Gastrocnemius medialis (tissue), 4 donors: ENCODE measurements around the gene COMP. TPM values are rescaled to one million over a fixed set of nuclear protein-coding genes. Genes with fewer than 3 reads are reported as not detected.

Source experiments
- ATAC-seq, 2 donors: fragments of 150-250 bp; one replicate each; pipeline ENCODE4 v1.9.1; 2016
- DNase-seq, 2 donors: peaks; one replicate each; pipeline ENCODE4 v3.0.0-alpha.2; 2019
- H3K27ac ChIP-seq, 4 donors: fragments of 200-600 bp; sonication (generic); 1 replicate in 1 of 4; 2 replicates in 3 of 4; pipeline ENCODE4 v1.5.1; 2016 to 2018; ENCODE audit warnings: mild to moderate bottlenecking in 2 of 4, moderate library complexity in 1 of 4
- H3K27me3 ChIP-seq, 3 donors: fragments of 200-600 bp; sonication (generic) in 2 of 3; 1 replicate in 1 of 3; 2 replicates in 2 of 3; pipeline versions ENCODE4 v1.5.1 to v1.6.0; 2016 to 2019; ENCODE audit warnings: mild to moderate bottlenecking in 1 of 3, moderate library complexity in 1 of 3
- H3K36me3 ChIP-seq, 2 donors: fragments of 200-600 bp; sonication (generic) in 1 of 2; one replicate each; pipeline ENCODE4 v1.5.1; 2017 to 2018
- H3K4me1 ChIP-seq, 2 donors: fragments of 200-600 bp; sonication (generic) in 1 of 2; one replicate each; pipeline ENCODE4 v1.5.1; 2016 to 2017; ENCODE audit warnings: mild to moderate bottlenecking in 2 of 2
- H3K4me3 ChIP-seq, 4 donors: fragments of 200-600 bp; sonication (generic) in 3 of 4; 1 replicate in 1 of 4; 2 replicates in 3 of 4; pipeline ENCODE4 v1.5.1; 2016 to 2019; ENCODE audit warnings: mild to moderate bottlenecking in 2 of 4
- H3K9me3 ChIP-seq, 3 donors: fragments of 200-600 bp; sonication (generic) in 2 of 3; 1 replicate in 1 of 3; 2 replicates in 2 of 3; pipeline ENCODE4 v1.5.1; 2016 to 2019
- POLR2A ChIP-seq, 2 donors: fragments of 450-650 bp; IDR thresholded peaks; one replicate each; pipeline ENCODE4 v1.6.1; 2017; ENCODE audit warnings: antibody characterized with exemption in 2 of 2, mild to moderate bottlenecking in 2 of 2, moderate library complexity in 2 of 2
- in situ Hi-C, 4 donors: fragments of 200-750 bp; cut with MboI; loops; one replicate each; pipeline versions ENCODE4 v1.15.0 to v1.8.0; 2017; ENCODE audit warnings: low sequenced_read_pairs in 4 of 4
- intact Hi-C: fragments of 100-400 bp; cut with DNase I; formaldehyde crosslinking; loops from one replicate; pipeline ENCODE4 v1.15.1; 2023; ENCODE audit warnings: low total_unique reads
- total RNA-seq, 4 donors: library from RNA; depleted of rRNA; stranded (reverse); fragments of >200 nt; gene quantifications; one replicate each; pipeline versions ENCODE4 v1.1.0 to v1.2.3, GENCODE V29; 2016
- TF ChIP-seq, protein P1 (sequence below), 5 experiments: fragments of 450-650 bp in 3 of 5; fragments of 200-600 bp in 2 of 5; sonication (generic) in 2 of 5; IDR thresholded peaks in 4 of 5; conservative IDR thresholded peaks in 1 of 5; 1 replicate in 4 of 5; 2 replicates in 1 of 5; pipeline ENCODE4 v1.5.1; 2016 to 2019; ENCODE audit warnings: antibody characterized with exemption in 5 of 5, mild to moderate bottlenecking in 3 of 5, moderate library complexity in 3 of 5

COMP gene
- total RNA-seq, 4 donors from 2014 or later, result 0.24 to 77.8 (median 1.3) TPM; not detected in 1

DNA sequence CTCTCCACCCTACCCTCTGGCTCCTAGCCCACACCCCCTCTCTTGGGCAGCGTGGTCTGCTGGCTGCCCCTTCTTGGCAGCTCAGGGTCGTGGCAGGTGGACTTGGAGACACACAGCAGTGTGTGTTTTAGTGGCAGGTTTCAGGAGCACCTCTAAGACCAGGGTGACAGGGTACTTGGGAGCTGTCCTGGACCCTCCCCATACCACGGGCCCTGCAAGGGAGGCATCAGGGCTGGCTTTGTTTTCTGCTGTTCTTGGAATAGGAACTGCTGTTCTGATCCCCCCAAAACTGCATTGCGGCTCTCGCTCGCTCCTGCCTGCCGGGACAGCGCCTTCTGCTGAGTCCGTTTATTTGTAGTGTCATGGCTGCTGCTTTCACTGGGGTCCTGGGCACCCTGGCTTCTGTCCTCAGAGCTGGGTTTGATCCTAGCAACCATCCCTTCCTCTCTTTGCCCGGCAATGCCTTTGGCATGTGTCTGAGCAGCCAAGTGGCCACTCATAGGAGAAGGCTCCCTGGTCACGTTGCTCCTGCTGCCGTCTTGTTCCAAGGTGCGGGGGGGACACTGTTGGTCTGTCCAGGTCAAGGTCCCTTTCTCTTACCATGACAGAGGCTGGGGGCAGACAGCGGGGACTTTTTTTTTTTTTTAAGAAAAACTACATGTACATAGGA lies 12.1 kb downstream of the COMP start:
- no peak overlapping the region for H3K4me3 ChIP-seq
- ATAC-seq, result no peak
- H3K4me1 ChIP-seq, result no peaks in the 10 kb centered on the region
- intact Hi-C loops (no loop called here), in situ Hi-C loops (no loop called here)
- no peaks in the 10 kb centered on the region for H3K27me3 ChIP-seq
- H3K36me3 ChIP-seq, result no peaks in the 10 kb centered on the region
- no peak for DNase-seq
- no peak overlapping the region for H3K27ac ChIP-seq
- TF ChIP-seq POLR2A (IDR thresholded peaks at IDR 0.05), result no peak
- TF ChIP-seq, protein P1, sequence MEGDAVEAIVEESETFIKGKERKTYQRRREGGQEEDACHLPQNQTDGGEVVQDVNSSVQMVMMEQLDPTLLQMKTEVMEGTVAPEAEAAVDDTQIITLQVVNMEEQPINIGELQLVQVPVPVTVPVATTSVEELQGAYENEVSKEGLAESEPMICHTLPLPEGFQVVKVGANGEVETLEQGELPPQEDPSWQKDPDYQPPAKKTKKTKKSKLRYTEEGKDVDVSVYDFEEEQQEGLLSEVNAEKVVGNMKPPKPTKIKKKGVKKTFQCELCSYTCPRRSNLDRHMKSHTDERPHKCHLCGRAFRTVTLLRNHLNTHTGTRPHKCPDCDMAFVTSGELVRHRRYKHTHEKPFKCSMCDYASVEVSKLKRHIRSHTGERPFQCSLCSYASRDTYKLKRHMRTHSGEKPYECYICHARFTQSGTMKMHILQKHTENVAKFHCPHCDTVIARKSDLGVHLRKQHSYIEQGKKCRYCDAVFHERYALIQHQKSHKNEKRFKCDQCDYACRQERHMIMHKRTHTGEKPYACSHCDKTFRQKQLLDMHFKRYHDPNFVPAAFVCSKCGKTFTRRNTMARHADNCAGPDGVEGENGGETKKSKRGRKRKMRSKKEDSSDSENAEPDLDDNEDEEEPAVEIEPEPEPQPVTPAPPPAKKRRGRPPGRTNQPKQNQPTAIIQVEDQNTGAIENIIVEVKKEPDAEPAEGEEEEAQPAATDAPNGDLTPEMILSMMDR (IDR thresholded peaks at IDR 0.05 in 4 of 5, conservative IDR thresholded peaks at IDR 0.05 in 1 of 5), result no peak
- H3K9me3 ChIP-seq, result no peaks in the 10 kb centered on the region

DNA sequence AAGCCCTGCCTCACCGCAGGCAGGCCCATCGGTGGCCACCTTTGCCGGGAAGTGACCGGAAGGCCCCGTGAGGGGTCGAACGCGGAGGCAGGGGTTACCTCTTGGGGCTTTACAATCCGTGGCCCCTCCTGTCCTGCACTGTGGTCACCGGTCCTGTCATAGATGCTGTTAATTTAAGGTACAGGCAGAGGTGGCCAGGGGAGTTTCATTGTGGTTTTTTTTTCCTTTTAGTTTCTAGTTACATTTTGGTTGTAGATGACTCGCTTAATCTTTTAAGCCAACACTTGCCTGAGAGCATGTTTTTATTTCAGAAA lies 13.1 kb downstream of the COMP start:
- Histone ChIP-seq H3K9me3 (no peaks in the 10 kb centered on the region), H3K4me3 (no peak overlapping the region), H3K36me3 (no peaks in the 10 kb centered on the region), H3K27ac (no peak overlapping the region), H3K27me3 (no peaks in the 10 kb centered on the region), H3K4me1 (no peaks in the 10 kb centered on the region)
- in situ Hi-C loops (no loop called here), intact Hi-C loops (no loop called here)
- no peak for ATAC-seq
- TF ChIP-seq, protein P1 (IDR thresholded peaks at IDR 0.05 in 4 of 5, conservative IDR thresholded peaks at IDR 0.05 in 1 of 5), result no peak
- no peak for TF ChIP-seq POLR2A (IDR thresholded peaks at IDR 0.05)
- no peak for DNase-seq

DNA sequence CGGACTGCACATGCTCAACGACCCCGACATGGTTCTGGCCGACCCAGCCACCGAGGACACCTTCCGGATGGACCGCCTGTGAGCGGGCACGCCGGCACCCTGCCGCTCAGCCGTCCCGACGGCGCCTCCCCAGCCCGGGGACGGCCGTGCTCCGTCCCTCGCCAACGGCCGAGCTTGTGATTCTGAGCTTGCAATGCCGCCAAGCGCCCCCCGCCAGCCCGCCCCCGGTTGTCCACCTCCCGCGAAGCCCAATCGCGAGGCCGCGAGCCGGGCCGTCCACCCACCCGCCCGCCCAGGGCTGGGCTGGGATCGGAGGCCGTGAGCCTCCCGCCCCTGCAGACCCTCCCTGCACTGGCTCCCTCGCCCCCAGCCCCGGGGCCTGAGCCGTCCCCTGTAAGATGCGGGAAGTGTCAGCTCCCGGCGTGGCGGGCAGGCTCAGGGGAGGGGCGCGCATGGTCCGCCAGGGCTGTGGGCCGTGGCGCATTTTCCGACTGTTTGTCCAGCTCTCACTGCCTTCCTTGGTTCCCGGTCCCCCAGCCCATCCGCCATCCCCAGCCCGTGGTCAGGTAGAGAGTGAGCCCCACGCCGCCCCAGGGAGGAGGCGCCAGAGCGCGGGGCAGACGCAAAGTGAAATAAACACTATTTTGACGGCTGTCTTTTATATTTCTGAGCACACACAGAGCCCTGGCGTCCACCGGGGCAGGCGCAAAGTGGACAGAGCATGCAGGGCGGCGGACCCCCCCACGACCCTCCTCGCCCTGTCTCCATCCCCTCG lies 13.6 kb downstream of the COMP start:
- TF ChIP-seq, protein P1 (IDR thresholded peaks at IDR 0.05 in 4 of 5, conservative IDR thresholded peaks at IDR 0.05 in 1 of 5), result no peak
- TF ChIP-seq POLR2A (IDR thresholded peaks at IDR 0.05), result no peak
- no peaks in the 10 kb centered on the region for H3K9me3 ChIP-seq
- no peak overlapping the region for H3K4me3 ChIP-seq
- no peak overlapping the region for H3K27ac ChIP-seq
- no peaks in the 10 kb centered on the region for H3K27me3 ChIP-seq
- no peak for ATAC-seq
- intact Hi-C loops (no loop called here), in situ Hi-C loops (no loop called here)
- no peaks in the 10 kb centered on the region for H3K4me1 ChIP-seq
- no peak for DNase-seq
- no peaks in the 10 kb centered on the region for H3K36me3 ChIP-seq

DNA sequence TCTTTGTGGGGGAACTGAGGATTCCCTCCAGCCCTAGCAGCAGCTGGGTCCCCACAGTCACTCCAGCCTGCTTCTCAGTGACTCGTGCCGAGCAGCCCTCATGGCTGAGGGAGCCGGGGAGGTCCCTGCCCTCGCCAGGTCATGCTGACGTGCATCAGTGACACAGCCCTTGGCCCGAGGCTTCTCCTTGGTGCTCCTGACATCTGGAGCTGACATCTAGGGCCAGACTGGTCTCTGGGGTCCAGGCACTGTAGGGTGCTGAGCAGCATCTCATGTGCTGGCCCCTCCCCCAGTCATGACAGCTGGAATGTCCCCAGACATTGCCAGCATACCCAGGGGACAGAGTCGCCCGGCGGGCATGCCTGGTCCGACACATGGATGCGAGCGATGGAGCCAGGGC lies 14.4 kb downstream of the COMP start:
- H3K27me3 ChIP-seq, result no peaks in the 10 kb centered on the region
- H3K4me1 ChIP-seq, result no peaks in the 10 kb centered on the region
- DNase-seq (no peak), ATAC-seq (no peak)
- TF ChIP-seq POLR2A (IDR thresholded peaks at IDR 0.05), result no peak
- TF ChIP-seq, protein P1 (IDR thresholded peaks at IDR 0.05 in 4 of 5, conservative IDR thresholded peaks at IDR 0.05 in 1 of 5), result no peak
- H3K4me3 ChIP-seq, result no peak overlapping the region
- H3K27ac ChIP-seq, result no peak overlapping the region
- no peaks in the 10 kb centered on the region for H3K9me3 ChIP-seq
- in situ Hi-C loops, result no loop called here
- intact Hi-C loops, result no loop called here
- H3K36me3 ChIP-seq, result no peaks in the 10 kb centered on the region
